Inflammatory macrophage (primary cell): ENCODE measurements around the gene COX11.

Experiments
- DNase-seq, 2 donors: peaks; one replicate each; pipeline ENCODE4 v3.0.0-alpha.2; 2020 to 2022
- total RNA-seq, 18 experiments: gene quantifications; one replicate each; lab custom pipeline; 2026; ENCODE audit warnings: mixed read lengths in 6 of 18, inconsistent platforms in 2 of 18; lab: John Stamatoyannopoulos, UW

COX11 gene, protein sequence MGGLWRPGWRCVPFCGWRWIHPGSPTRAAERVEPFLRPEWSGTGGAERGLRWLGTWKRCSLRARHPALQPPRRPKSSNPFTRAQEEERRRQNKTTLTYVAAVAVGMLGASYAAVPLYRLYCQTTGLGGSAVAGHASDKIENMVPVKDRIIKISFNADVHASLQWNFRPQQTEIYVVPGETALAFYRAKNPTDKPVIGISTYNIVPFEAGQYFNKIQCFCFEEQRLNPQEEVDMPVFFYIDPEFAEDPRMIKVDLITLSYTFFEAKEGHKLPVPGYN
- total RNA-seq = 10.4 to 37.7 (median 22.6) reads per million in 18 experiments

DNA sequence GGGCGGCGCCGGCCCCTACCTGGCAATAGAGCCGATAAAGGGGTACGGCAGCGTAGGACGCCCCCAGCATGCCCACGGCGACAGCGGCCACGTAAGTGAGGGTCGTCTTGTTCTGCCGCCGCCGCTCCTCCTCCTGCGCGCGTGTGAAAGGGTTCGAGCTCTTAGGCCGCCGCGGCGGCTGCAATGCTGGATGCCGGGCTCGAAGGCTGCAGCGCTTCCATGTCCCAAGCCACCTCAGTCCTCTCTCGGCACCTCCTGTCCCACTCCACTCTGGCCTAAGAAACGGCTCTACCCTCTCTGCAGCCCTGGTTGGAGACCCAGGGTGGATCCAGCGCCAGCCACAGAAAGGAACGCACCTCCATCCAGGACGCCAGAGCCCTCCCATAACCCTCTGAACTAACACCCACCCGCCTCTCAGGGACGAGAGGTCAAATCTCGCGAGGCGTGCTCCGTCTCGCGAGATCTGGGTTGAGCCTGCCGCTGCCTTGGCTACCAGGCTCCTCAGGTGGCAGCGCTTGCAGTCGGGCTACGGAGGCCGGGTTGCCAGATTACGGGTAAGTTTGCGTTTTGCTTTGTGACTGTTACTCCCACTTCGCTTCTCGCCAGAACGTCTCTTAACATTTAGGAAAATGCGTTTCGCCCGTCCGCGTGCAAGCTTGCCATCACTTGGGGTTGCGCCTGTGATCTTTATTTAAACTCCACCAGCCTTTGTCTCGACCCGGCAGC lies at the start of gene COX11, which contains the start of gene STXBP4:
TSS of gene COX11 (minus strand) at position 393 of the 726 bp plus-strand sequence. CDS start at position 385, 8 bp downstream.
TSS of gene STXBP4 (plus strand) at position 504 of the 726 bp plus-strand sequence. CDS start 17,455 bp downstream, outside the sequence.
- peak; percentile 97 for DNase-seq

DNA sequence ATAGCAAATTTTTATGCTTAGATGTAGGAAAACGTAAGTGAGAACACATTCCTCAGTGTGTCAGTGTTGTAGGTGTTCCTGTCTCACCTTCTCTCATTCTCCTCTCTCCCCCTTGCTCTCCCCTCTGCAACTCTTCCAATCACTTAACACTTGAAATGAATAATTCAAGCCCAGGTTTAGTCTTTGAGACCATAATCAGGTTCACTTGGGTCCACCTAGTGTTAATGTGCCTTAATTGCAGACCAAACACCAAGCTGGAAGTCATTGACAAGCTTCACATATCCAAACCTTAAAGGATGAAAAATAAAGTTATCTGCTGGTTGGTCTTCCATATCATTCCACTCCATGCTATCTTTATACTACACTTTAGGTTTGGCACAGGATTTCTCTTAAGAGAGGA lies 37.1 kb upstream of the COX11 start:
- peak; percentile 15 to 30 for DNase-seq

GRCh38 chr17:55004484-55004883 lies 36.0 kb upstream of the COX11 start:
- no peak for DNase-seq

GRCh38 chr17:55002458-55002857 lies 34.0 kb upstream of the COX11 start:
- DNase-seq = no peak

DNA sequence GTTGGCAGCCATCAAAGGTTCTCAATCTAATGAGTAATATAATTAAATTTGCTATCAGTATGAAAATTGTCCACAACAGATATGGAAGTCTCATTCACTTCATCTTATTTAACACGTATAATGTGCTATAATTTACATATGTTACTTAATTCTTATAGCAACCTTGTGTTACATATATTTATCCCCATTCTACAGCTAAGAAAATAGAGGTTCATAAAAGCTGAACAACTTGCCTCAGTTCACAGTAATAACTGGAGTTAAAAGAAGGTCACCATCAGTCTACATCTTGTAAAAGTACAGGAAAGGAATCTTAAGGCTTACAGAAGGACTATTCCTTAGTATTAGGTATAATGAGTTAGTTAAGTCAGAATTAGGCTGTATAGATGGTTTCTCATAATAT lies 28.0 kb upstream of the COX11 start:
- DNase-seq = no peak

- peak; percentile 28 to 44 for DNase-seq
Measured at GRCh38 chr17:54992797-54993639, 24.6 kb upstream of the COX11 start.

GRCh38 chr17:54991567-54991966 lies 23.1 kb upstream of the COX11 start:
- DNase-seq = no peak

- no peak for DNase-seq
Measured at GRCh38 chr17:54990118-54990517, 21.7 kb upstream of the COX11 start.

- DNase-seq = no peak
Measured at GRCh38 chr17:54985476-54985875, 17.0 kb upstream of the COX11 start.

DNA sequence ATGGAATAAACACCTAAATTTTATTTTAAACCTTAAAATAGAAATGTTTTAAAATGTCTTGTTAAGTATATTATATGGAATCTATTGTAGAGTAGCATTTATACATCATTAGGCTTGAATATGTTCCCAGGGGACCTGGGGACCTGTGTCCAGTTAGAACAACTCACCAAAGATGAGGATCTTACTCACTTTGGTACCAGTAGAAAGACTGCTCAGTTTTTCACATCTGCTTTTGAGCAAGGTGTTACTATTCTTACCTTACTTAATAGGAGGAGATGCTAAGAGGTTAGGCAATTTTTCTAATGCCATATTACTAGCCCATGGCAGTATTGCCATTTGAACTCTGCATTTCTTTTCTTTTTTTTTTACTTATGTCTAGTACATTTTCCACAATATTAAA lies 14.8 kb upstream of the COX11 start:
- no peak for DNase-seq

- no peak for DNase-seq
Measured at GRCh38 chr17:54982399-54982798, 13.9 kb upstream of the COX11 start.

DNA sequence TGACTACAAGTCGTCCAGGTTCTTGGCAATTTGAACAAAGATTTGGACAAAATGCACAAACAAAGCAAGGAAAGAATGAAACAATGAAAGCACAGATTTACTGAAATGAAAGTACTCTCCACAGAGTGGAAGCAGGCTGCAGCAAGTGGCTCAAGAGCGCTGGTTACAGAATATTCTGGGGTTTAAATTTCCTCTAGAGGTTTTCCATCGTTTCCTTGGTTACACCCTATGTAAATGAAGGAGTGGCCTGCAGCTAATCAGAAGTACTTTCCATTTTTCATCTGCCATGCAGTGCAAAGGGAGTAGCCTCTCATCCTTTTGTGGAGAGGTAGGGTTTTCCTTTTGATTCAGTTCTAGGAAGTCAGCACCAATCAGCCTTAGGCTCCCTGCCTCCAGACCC lies 11.9 kb upstream of the COX11 start:
- no peak for DNase-seq

DNA sequence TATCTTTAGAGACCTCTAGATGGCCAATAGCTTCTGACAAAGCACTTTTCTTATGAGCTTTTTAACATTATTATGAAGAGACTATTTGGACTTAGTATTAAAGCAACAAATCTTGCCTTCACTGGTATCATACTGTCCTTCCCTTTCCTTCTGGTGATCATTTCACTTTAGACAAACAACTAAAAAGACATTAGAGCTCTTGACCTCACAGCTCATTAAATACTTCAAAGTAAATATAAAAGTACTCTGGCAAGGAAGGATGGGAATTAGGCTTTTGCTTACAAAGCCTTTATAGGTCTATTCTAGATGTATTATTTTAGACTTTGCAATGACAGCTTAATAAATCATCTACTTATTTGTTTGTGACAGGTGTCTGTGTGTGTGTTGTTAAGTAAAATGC lies 11.2 kb upstream of the COX11 start:
- DNase-seq = no peak

DNA sequence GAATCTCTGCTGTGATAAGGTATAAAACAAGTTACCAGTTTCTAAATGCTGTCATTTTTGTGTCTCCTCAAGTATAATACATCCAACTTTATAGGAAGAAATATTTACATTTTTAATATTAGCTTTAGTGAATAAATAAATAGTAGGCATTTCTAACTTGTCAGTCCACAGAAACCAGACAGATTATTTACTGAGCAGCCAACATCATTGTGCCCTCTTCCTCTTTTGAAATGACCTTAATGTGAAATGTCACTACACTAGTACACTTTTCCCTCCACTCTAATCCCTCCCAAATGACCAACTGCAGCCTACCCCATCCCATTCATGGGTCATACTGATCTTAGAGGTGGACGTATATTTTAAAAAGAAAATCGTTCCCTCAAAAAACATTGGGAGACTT lies 9.3 kb upstream of the COX11 start:
- no peak for DNase-seq

DNA sequence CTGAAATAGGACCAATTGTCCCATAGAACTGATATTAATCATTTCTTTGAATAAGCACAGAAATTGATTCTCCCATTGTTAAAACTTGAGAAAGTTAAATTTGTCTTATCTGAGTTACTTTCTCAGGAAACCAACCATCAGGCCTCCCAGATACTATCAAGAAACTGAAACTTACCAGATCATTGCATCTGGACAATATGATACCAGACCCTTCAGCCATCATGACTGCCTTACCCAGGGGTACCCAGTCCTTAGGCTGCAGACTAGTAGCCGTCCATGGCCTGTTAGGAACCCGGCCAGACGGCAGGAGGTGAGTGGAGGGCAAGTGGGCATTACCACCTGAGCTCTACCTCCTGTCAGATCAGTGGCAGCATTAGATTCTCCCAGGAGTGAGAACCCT lies 7.9 kb upstream of the COX11 start:
- DNase-seq = no peak

- DNase-seq = no peak
Measured at GRCh38 chr17:54974759-54975158, 6.3 kb upstream of the COX11 start.

- no peak for DNase-seq
Measured at GRCh38 chr17:54972406-54973138, 4.1 kb upstream of the COX11 start.

- no peak for DNase-seq
Measured at GRCh38 chr17:54971901-54972300, 3.4 kb upstream of the COX11 start.

- no peak for DNase-seq
Measured at GRCh38 chr17:54971147-54971546, 2.7 kb upstream of the COX11 start.

DNA sequence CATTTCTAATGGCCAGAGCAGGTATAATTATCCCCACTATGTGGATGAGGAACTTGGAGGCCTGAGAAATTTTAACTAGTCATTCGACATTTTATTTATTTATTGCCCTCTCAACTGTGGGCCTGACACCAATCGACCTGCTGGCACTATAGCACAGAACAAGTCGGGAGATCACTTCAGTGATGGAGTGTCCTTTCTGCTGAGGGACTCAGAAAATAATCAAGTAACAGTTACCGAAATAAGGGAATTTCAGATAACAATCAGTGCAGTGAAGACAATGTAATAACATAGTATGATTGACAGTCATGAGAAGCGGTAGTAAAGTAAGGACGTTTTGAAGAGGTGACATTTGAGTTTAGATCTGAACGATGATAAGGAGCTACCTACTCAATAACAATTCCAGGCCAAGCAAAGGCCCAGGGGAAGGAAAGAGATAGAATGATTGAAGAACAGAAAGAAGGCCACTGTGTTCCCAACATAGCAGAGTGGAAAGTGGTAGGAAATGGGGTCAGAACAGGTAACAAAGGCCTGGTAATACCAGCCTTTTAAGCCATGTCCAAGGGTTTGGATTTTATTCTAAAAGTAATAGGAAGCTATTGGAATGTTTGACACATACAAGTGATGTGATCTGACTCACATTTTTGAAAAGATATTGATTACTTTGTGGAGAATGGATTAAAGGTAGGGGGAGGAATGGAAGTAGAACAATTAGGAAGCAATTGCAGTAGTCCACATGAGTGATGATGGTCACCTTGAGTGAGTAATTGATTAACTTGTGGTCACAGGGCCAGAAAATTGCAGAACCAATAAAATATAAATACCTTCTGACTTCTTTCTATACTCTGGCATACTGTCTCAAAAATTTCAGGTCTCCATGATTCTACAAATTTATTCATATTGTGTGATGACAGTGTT lies 1.5 kb upstream of the COX11 start:
- DNase-seq = no peak

DNA sequence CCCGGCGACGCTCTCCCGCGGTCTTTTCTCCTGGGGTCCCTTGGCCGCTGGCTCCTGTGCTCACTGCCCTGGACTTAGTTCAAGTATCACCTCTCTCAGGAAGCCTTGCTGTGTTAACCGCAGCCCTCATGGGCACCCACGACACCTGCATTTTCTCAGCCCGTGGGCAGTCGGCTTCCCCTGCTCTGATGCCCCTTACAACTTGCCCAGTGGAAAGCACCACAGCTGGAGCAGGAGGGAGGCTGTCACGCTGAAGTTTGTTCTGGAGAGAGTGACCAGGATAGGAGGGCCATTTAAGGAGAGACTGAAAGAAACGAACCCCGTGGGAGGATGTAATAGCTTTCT lies 506 bp upstream of the COX11 start:
- peak; percentile 1 to 6 for DNase-seq
